AG20443 (cell line): ENCODE measurements around the gene TYSND1.
"Not testable (repeated sequence)": the region's sequence is repeated elsewhere in the genome, so short reads cannot be mapped to it uniquely, and the experiment has no call there.

Source experiments
- DNase-seq: peaks from one replicate; pipeline ENCODE4 v3.0.0; 2012; ENCODE audit warnings: low spot score, mixed read lengths

TYSND1 gene

GRCh38 chr10:70146489-70147258, at the start of gene TYSND1:
Gene TYSND1 (minus strand): TSS chr10:70146700. CDS start chr10:70146586, 114 bp downstream.
- peak; percentile 98 for DNase-seq

GRCh38 chr10:70193391-70193844, 46.9 kb upstream of the TYSND1 start:
- DNase-seq: no peak

- no peak for DNase-seq
Observed at GRCh38 chr10:70192326-70192968, 45.9 kb upstream of the TYSND1 start.

DNA sequence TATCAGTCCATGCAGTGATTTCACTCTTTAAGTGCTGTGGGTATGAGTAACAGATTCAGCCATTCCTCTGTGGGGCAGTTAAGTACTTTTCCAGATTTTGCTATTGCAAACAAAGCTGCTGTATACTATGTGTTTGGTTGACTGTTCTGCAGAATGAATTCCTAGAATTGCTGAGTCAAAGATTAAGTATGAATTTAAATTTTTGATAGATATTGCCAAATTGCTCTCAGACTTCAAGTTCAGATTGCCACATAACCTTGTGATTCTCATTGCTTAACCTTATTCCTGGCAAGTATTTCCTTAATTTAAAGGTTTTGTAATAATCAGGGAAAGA, 45.4 kb upstream of the TYSND1 start:
- DNase-seq: peak; percentile 78

DNA sequence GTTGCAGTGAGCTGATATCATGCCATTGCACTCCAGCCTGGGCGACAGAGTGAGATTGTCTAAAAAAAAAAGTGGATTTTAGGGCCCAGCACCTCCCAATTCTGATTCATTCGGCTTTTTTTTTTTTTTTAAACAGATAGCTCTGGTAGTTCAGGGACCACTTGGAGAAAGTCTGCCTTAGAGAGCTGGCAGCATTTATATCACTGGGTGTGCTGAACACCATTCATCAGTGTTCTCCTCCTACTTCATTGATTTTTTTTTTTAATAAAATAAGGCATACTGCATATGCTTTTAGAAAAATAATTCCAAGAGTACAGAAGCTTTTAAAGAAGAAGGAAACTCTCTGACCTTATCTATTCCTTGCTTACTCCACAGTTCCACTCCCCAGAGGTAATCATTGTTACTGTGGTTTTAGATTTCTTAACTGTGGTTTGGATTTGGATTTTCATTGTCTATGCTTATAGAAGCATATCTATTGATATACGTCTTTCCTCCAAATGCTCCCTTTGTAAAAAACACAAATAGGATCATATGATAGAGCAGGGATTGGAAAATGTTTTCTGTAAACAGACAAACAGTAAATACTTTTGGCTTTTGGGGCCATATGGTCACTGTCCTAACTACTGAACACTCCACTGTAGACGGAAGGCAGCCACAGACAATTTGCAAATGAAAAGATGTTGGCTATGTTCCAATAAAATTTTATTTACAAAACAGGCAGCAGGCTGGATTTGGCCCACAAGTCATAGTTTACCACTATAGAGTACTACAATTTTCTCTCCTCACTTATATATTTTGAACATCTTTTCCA, 44.9 kb upstream of the TYSND1 start:
- DNase-seq: peak; percentile 26

- peak; percentile 26 for DNase-seq
Observed at GRCh38 chr10:70190581-70190980, 44.1 kb upstream of the TYSND1 start.

GRCh38 chr10:70190102-70190501, 43.6 kb upstream of the TYSND1 start:
- no peak for DNase-seq

- DNase-seq: no peak
Observed at GRCh38 chr10:70188768-70189167, 42.3 kb upstream of the TYSND1 start.

- DNase-seq: no peak
Observed at GRCh38 chr10:70186571-70186970, 40.1 kb upstream of the TYSND1 start.

DNA sequence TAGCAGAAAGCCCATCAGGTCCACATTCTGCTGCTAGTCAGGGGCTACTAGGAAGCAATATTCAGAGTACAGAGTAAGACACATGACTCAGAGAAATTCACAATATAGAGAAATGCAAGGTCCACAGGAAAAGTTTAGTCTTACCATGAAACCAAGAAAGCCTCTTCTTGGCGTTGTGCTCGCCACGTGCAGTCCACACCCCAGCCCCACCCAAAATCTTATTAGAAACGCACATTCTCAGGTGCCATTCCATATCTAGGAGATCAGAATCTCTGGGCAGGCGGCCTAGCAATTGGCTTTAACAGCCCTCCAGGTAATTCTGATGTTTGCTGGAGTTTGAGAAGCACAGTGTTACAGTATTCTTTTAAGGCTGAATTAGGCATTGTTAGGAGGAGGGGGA, 39.6 kb upstream of the TYSND1 start:
- no peak for DNase-seq

GRCh38 chr10:70183304-70183703, 36.8 kb upstream of the TYSND1 start:
- DNase-seq: no peak

DNA sequence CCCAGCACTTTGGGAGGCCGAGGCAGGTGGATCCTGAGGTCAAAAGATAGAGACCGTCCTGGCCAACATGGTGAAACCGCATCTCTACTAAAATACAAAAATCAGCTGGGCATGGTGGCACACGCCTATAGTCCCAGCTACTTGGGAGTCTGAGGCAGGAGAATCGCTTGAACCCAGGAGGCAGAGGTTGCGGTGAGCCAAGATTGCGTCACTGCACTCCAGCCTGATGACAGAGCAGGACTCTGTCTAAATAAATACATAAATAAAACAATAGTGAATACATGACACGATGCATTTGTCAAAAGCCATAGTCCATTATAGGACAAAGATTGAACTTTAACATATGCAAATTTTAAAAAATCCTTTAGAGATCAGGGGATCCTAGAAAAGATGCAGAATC, 32.7 kb upstream of the TYSND1 start:
- DNase-seq: not testable (repeated sequence)

DNA sequence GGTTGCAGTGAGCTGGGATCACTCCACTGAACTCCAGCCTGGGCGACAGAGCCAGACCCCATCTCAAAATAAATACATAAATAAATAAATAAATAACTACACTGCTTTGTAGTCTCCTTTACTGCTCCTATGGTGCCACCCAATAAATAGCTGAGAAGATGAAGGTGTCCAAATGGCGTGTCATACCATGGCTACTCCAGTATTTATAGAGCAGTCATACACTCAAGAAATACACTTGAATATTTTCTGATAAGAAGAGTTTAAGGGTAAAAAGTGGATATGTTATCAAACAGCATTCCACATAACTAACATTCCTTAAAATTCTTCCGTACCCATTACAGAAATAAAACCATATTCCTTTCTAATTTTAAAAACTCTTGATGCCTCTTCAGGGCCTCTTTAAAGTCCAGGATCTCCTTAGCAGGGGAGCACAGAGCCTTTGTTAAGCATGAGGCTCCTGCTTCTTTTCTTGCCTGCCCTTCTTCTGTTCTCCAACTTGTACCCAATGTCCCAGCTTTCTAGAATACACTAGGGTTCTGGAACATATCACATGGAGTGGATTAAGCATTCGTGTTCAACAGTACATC, 31.7 kb upstream of the TYSND1 start:
- DNase-seq: no peak

- DNase-seq: no peak
Observed at GRCh38 chr10:70176441-70176840, 29.9 kb upstream of the TYSND1 start.

DNA sequence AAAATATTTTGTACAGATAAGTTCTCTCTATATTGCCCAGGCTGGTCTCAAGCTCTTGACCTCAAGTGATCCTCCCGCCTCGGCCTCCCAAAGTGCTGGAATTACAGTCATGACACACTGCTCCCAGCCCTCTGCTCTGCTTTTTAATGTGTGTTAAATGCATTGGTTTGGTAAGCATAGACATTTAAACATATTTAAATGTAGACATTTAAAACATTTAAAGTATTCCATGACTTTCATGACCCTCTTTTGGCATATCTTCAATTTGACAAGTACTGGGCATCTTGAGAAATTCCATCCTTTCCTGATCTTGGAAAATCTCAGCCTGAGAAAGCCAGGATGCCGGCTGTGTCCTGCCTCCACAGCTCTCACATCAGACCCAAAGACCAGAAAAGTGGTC, 29.0 kb upstream of the TYSND1 start:
- no peak for DNase-seq

- no peak for DNase-seq
Observed at GRCh38 chr10:70174058-70174741, 27.7 kb upstream of the TYSND1 start.

- DNase-seq: no peak
Observed at GRCh38 chr10:70169649-70170364, 23.3 kb upstream of the TYSND1 start.

GRCh38 chr10:70169011-70169410, 22.5 kb upstream of the TYSND1 start:
- DNase-seq: no peak

DNA sequence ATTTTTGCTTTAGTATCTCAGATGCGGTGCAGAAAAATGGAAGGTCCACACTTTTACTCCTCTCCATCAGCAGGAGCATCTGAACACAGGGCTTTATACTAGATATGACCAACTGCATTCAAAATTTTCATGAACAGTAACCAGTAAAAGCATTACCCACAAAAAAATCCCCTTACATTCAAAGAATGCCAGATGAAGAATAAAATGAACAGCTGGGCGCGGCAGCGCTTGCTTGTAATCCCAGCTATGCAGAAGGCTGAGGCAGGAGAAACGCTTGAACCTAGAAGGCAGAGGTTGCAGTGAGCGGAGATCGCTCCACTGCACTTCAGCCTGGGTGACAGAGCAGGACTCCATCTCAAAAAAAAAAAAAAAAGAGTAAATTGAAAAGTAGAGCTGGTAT, 20.7 kb upstream of the TYSND1 start:
- DNase-seq: no peak

DNA sequence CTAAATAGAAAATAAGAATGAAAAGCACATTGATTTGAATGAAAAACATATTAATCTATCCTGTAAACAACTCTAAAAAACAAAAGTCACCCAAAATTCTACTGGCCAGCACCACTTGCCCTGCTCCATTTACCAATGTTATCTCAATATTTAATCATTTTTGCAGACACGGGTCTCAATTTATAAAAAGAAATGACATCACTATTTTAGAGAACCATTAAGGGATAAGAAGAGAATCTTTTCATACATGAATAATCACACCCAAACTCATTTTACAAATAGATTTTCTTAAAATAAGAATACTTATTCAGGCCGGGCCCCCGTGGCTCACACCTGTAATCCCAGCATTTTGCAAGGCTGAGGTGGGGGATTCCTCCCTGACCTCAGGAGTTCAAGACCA, 19.9 kb upstream of the TYSND1 start:
- no peak for DNase-seq

DNA sequence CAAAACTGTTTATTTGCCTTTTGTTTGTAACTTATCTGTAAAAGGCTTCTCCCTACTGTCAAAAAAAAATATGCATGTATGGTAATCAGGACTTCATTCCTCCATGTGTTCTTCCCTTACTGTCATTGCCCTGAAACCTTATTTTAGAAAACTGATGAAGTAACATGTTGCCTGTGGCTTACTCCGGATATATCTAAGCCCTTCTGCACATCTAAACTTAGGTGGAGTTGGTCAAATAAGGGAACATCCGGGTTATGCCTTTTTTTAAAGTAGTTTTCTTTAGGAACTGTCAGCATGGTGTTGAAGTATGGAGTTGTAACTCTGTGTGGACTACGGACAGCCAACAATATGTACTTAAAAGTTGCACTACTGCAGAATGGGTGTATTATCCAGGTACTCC, 17.7 kb upstream of the TYSND1 start:
- no peak for DNase-seq
